GM21619 (cell line): ENCODE results near the gene PTPA.

Experiments used
- ATAC-seq: cut with Tn5 transposase; IDR thresholded peaks from one replicate; pipeline ENCODE4 v1.9.1; 2021; ENCODE audit not compliant: unreplicated experiment

The PTPA gene

DNA sequence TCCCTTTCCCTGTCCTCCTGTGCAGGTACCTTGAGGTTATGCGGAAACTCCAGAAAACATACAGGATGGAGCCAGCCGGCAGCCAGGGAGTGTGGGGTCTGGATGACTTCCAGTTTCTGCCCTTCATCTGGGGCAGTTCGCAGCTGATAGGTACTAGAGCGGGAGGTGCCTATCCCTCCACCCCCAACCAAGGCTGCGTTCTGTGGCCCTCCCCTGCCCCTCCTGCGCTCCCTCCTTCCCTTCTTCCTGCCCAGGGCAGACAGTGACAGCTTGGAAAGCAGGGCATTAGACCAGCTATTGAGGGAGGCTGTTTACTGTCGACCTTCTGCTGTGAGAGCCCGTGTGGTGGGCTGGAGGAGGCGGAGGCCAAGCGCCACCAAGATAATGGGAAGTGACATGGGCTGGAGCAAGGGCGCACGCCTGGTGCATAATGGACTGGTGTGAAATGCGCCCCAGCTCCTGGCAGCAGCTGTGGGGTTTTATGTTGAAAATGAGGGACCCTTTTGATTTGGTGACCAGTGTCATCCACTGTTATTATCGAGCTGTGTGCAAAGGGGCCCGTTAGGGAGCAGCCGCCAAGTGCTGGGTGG is 25.3 kb downstream of the PTPA start:
- no peak for ATAC-seq

DNA sequence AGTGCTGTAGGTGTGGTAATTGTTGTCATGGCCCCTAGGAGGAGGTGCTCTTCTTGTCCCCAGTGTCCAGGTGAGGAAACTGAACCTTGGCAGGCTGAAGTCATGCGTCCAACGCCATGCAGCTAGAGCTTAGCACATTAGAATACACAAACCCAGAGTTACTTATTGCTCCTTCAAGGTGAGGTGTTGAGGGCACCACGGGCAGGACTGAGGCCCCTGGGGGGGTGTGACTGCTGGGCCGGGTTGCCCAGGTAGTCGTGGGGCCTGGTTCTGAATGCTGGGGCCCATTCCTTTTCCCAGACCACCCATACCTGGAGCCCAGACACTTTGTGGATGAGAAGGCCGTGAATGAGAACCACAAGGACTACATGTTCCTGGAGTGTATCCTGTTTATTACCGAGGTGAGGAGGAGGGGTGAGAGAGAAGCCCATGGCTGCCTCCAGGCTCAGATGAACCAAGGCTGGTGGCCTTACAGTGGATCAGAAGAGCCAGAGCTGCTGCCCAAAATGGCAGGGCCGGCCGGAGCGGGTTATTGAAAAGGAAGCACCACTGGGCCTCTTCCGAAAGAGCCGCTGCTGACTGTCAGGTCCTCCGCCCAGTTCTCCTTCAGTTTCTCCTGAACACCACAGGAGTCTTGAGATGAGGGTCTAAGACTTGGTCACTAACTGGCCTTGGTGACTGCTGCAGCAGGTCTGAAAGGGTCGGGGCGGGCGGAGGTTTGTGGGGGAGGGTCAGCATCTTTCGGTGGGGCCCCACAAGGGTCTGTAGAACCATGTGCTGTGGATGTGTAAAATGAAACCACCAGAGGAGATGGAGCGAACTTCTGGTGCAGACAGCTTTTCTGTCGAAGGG is 26.3 kb downstream of the PTPA start:
- no peak for ATAC-seq

DNA sequence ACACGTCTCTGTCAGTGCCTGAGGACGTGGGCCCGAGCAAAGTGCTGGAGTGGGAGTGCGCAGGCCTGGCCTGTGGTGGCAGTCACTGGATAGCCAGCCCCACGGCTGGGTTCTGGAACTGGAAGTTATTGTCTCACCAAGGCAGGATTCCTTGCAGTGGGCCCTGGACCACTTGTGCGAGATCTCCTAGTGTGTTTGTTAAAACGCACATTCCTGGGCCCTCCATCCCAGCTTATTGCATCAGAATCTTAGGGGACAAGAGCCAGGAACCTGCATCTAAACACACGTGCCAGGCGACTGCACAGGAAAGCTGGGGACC is 26.9 kb downstream of the PTPA start:
- ATAC-seq: no peak

DNA sequence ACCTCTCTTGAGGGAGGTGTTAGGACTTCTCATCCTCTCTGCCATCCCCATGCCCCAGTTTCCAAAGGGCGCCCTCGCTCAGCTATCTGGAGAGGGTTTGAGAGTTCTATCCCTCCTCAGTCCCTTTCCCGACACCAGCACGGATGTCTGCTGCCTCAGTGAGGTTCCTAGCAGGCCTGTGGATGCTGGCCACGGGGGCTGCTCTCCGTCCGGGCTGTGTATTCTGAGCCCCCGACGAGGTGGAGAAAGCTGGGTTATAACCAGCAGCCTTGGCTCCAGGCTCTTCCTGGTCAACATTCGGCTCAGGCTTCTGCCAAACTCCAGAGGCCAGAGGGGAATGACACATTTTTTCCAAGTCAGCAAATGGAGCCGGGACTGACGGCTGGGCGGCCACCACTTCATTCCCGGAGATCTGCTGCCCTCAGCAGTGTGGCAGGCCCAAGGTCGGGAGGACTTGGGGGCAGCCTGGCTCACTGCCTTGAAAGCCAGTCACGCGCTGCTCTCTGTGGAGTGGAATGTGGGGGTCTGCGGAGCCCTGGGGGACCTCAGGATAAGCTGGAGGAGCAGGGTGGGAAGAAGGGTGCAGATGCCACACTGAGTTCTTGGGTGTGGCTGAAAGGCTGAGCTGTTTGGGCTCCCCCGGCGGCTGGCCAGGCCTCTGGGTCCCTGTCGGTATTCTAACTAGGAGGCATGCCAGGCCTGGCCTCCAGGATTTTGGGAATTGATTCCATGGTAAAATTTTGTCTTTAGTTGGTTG is 27.4 kb downstream of the PTPA start:
- ATAC-seq: no peak

DNA sequence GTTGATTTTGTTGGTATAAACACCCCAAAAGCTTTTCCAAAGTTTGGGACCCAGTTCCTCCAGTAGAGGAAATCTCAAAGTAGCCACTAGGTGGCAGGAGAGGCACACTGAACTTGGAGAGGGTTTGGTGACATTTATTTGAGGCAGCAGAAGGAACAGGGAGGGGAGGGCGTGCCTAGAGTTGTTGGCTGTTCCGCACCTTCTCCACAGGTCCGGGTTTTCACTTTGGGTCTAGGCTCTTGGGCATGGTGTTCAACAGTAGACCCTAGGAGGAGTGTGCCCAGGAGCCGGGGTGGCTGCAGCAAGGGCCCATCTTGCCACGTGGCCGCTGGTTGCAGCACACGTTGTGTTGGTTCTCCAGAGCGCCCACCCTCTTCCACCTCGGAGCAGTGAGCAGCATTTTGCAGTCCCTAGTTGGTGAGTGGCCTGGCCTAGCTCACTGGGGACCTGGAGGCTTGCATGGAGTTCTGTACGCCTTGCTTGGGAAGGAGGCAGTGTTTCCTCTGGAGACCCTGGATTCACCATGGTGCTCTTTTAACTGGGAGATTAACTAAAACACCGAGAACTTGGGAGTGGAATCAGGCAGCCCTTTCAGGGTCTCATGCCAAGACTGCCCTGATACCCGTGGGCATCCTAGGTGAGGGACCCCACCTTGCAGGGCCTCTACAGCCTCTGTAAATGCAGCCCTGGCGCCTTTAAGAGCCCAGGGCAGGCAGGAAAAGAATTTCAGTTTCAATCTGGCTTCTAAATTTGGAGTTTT is 28.2 kb downstream of the PTPA start:
- ATAC-seq: no peak

DNA sequence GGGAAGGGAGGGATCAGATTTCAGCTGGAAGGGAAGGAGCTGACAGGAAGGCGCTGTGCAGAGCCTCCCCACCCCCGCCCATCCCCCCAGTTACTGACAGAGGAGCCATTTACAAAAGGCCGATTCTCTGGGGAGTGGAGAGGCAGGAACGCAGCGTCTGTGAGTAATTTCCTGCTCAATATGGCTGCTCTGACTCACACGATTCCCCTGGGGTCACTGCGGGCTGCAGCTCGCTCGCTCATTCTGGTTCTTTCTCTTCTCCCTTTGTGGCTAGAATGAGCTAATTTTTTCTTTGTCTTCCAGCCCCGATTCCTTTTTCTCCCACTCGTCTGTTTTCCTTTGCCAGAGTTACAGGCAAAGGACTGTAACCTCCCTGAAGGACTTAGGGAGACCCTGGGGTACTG is 28.8 kb downstream of the PTPA start:
- ATAC-seq: peak; percentile 46

DNA sequence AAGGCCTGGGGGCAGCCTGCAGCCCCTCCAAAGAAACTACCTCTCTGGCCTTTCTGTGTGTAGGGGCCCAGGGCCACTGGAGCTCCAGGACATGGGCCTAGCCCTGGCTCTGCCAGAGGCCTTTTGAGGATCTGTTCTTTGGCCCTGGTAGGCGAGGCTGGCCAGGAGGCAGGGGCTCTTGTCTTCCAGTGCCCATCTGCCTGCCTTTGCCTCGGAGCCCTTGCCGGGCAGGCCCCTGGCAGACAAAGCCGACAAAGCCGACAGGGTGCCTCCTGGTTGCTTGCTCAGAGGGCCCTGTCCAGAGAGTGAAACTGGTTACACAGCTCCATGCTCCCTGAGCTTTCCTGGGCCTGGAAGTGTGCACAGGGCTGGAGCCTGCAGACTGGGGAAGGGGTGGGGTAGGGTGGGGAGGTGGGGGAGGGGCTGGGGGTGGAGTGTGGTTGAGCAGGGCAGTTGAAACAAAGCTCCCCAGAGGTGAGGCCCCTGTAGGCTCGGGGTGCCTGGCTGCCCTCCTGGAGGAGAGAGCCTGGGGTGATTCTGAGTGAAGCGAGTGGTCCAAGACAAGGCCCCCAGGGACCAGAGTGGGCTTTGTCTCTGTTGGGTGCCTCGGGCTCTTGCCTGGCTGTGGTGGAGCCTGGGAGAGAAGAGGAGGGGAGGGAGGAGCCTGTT is 29.3 kb downstream of the PTPA start:
- peak; percentile 11 for ATAC-seq

DNA sequence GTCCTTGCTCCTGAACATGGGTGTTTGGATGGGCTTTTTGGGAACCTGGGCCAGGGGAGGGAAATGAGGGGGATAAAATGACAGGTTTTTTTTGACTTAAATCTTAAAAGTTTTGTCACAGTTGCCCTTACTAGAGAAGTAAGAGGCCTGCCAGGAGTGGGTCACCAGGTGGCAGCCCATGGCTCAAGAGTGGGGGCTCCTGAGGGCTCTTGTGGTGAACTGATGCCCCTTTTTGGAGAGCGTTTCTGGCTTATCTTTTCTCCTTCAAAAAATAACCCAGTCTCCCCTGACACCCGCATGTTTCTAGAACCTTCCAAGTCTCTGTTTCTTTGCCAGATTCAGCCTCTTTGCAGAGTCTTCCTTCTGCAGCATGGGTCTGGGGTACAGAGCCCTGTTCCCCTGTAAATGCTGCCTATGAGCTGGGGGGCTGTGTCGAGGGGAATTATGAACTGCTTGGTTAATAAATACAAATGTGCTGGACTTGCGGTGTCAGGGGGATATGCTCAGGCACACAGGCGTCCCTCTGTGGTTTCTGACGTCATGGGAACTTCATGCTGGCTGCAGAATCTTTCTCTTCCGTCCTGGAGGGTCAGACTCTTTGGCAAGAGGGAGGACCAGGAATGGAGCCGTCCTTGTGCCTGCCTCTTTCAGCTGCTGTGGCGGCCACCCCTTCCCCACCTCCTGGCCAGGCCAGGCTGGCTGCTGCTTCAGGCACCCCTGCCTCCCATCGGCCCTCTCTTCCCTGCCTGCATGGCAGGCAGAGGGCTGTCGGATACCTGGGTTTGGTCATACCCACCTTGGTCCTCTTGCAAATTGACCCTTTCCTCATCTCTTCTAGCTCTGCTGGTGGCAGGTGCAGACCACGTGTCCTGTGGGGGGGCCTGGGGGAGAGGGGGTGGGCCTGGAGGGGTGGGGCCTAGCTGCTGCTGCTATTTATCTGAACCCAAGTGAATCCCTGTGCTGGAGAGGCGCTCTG is 30.1 kb downstream of the PTPA start:
- ATAC-seq: no peak

DNA sequence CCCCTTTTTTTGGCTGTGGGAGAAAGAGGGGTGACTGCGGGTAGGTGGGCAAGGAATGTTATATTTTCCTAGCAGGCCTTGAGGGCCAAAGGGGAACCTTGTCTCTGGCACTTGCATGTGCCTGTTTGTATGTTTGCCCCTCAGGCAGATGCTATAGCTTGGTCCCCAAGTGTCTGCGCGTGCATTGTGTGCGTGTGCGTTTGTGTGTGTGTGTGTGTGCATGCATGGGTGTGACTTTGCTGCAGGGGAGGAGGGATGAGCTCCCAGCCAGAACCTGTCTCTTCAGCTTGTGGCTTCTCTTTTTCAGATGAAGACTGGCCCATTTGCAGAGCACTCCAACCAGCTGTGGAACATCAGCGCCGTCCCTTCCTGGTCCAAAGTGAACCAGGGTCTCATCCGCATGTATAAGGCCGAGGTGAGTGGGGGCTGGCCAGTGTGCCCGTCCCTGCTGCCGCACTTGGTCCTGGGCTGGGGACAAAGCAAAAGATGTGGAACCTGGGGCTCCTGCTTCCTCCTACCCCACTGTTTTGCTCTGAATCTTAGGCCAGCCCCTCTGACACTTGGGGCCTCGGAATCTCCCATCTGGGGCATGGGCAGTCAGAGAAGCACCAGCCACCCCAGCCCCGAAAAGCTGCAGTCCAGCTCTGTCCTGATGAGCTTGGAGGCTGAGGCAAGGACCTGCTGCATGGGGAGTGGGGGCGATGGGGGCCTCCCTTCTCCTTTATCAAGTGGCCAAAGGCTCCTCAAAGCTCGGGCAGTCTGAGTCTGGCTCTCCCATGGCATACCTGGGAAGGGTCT is 31.1 kb downstream of the PTPA start:
- ATAC-seq: no peak

DNA sequence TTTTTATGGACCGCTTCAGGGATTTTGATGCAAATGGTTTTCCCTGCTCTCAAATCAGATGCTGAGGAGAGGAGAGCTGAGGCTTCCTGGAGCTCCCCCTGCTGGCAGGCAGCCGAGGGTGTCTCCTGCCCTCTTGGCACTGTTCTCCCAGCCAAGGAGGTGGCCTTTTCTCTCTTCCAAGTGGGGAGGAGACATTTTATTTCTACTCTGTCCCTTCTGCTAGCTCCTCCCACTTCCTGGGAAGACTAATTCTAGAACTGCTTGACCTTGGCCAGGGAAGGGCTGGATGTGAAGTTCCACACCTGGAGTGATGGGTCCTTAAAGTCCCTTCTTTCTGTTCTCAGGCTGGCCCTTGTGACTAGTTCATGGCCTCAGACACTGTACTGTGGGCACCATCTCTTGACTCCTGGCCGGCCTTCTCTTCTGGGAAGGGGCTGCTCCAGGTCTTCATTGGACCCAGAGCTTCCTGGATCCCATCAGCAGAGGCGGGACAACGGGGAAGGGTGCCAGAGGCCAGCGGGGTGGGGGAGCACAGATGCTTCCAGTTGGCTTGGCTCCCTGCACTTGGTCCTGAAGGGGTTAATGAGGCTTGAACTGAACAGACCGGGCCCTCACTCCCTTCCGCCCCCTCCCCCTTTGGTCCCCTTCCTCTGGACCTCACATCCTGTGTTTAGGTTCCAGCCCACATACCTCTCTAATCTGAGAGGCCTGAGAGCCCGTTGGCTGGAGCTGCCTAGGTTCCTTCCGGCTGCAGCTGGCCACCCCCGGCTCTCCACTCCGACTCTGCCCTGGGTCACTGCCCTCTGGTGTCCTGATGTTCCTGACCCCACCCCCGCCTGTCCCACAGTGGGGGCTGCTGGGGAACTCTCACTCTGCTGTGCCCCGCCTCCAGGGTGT is 32.1 kb downstream of the PTPA start:
- no peak for ATAC-seq

DNA sequence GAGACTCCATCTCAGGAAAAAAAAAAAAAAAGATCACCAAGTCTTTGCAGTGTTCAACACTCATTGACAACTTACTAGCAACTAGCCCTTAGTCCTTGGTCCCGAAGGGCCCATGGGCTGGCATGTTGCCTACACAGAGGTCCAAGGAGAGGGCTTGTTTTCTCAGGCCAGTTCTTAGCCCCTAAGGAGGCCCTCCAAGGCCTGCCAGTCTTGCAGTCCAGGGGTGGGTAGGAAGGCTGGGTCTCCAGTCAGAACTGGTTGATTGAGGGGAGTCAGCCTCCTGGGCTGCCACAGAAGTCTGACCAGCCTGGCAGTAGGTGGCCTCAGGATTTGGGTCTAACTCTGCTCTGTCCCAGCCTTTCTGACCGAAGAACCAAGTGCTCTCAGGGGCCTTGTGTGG is 34.1 kb downstream of the PTPA start:
- ATAC-seq: no peak

DNA sequence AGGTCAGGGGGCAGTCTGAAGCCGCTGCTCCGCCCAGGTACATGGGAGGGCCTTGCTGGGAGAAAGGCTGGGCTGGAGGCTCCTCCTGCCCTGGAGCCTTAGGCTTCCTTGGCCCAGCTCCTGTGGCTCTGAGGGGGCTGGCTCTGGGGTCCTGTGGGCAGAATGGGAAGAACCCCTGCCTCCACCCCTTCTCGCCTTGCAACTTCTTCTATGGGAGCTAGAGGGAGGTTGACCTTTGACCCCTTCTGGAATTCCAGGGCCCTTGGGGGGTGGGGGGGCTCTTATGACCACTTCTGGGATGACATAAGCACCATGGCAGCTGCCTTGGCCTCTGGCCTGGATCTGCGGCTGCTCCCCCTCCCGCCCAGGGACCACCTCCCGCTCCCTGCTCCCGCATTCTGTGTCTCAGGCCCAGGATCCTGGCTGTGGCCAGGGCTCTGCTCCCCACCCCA is 34.7 kb downstream of the PTPA start:
- no peak for ATAC-seq

DNA sequence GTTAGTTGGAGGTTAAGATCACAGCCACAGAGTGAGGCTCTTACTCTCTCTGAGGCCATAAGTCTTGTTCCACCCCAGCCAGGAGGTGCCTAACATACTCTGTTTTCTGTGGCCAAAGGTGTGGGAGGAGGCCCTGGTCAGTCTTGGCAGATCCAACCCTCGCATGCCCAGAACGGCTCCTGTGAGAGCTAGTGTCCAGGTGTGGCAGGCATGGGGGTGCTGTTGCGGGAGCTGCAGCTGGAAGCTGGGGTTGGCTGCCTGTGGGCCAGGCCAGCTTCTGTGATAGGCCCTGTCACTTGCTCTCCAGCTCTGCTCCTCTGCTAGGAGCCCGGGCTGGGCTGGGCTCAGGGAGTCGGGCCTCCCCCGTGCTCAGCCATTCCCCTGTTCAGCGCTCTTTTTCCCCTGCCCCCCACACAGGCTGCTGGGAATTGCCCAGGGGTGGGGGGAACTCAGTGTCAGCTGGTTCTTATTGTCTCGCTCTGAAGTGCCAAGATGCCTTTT is 35.3 kb downstream of the PTPA start:
- no peak for ATAC-seq

DNA sequence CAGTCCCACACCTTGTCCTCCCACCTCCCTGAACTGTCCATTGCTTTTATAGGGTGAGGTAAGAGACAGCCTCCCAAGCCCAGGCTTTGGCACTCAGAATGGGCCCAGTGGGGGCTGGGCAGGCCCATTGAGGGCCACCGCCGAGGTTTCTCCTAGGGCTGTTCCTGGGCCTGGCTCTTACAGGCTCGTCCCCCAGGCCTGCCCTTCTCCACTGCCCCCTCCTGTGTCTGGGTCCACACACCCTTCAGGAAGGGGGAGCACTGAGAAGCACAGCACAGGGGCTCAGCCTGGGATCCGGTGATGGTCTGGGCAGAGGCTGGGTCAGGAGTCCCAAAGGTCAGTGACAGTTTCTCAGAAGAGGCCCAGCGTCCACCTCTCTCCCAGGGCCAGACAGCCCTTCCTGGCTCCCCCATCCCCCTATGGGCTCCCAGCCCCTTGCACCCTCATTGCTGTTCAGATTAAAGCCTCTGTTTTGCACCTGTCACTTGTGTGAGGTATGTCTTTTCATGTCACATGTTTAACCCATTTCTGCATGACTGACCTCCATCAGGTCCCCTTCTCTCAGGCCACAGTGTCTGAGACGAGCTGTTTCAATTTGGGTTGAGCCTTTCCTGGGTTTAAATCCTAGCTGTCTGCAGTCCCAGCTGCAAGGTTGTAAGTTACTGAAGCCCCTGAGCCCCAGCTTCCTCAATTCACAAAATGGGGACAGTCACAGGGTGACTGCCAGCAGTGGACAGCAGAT is 37.4 kb downstream of the PTPA start:
- peak; percentile 43 for ATAC-seq

DNA sequence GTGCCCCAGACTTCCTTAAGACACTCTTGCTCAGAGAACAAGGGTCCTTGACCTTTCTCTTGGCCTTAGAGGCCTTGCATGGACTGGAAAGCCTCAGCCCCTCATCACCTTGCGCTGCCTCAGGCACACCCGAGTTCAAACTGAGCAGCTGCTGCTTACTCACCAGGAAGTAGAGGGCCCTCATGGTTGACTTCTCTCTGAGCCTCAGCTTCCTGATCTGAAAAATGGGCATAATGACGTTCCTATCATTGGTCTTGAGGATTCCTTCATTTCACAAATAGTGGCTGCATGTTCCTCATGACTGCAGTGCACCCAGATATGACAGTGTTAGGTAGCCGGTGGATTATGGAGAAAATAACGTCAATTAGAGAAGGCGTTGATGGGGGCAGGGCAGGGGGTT is 38.2 kb downstream of the PTPA start:
- ATAC-seq: no peak

DNA sequence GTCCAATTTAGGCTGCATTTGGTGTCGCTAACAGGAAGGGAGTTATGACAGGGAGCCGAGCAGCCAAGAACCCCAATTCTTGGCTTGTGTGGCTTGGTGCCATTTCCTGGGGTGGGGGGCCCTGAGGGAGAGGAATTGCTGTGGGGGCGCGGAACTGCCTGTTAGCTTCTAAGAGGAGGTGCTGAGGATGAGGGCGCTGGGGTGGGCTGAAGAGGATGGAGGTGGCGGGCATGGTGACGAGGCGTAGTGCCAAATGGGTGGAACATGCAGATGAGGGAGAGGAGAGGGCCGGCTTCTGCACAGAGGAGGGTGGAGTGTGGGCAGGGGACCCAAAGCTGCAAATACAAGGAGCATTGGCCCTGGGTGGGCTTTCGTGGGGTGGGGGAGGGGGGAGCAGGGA is 38.9 kb downstream of the PTPA start:
- ATAC-seq: no peak

DNA sequence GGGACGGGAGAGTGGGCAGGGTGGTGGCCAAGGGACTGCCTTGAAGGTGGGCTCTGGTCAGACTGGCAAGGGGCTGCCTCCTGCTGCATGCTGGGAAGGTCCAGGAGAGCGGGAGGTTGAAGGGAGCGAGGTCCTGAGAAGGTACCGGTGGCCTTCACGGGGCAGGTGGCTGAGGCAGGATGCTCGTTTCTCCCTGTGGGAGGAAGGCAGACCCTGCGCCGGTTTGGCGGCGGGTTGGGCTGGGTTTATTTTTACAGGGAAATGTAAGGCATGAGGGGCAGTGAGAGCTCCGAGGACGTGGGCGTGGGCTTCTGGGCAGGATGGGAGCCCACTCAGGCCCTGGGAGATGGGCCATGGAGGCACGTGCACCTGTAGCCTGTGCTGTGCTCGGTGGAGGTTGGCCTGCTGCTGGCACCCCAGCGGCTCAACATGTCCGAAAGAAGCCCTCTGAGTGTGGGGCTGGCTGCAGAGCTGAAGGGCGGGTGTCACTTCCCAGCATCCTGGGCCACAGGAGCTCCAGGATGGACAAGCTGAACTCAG is 39.5 kb downstream of the PTPA start:
- no peak for ATAC-seq
